Endothelial cell of umbilical vein (primary cell): ENCODE measurements around the gene SPINDOC. TPM values are rescaled to one million over a fixed set of nuclear protein-coding genes. Genes with fewer than 3 reads are reported as not detected.
A peak's percentile ranks its signal among the peaks of the same experiment; 100 is the strongest.

ENCODE experiments used
- BruUV-seq: library from RNA; stranded (reverse); fragments of 400-500 nt; replicated peaks from 2 replicates; lab custom pipeline; 2021; lab: Mats Ljungman, UMichigan
- CTCF ChIA-PET: fragments of 300-600, 350-600 bp; sonication (Branson Sonifier 250); formaldehyde crosslinking; loops from one replicate; lab custom pipeline; 2021; ENCODE audit warnings: antibody characterized with exemption, inconsistent platforms; lab: Charles Lee
- POLR2A ChIA-PET: fragments of 300-600, 350-600 bp; sonication (Branson Sonifier 250); formaldehyde crosslinking; loops from one replicate; lab custom pipeline; 2021; ENCODE audit warnings: antibody characterized with exemption, inconsistent platforms; lab: Charles Lee
- DNase-seq: peaks from one replicate; pipeline ENCODE4 v3.0.0-alpha.2; 2011; ENCODE audit warnings: low read depth, low spot score
- FAIRE-seq: peaks from 2 replicates; lab custom pipeline; 2011; peaks lifted over from hg19 to GRCh38; lab: Jason Lieb, UNC
- H2AFZ ChIP-seq: 2 replicates; pipeline ENCODE4 v1.6.0; 2012; ENCODE audit warnings: low read depth, low read length, control low read depth, inconsistent platforms
- H3K27ac ChIP-seq: 2 replicates; pipeline ENCODE4 v1.5.1; 2011; ENCODE audit warnings: low read depth, mild to moderate bottlenecking, control low read depth, low read length, moderate library complexity; ENCODE audit not compliant: insufficient read depth
- H3K27me3 ChIP-seq, 2 experiments: 2 replicates each; pipeline versions ENCODE4 v1.6.0 to v1.6.1; 2011; ENCODE audit warnings: low read length in 2 of 2, mixed read lengths in 1 of 2; ENCODE audit not compliant: control insufficient read depth in 2 of 2, insufficient read depth in 2 of 2
- H3K36me3 ChIP-seq, 2 experiments: 2 replicates in 1 of 2; 3 replicates in 1 of 2; pipeline ENCODE4 v1.5.1; 2011; ENCODE audit warnings: low read length in 2 of 2, mild to moderate bottlenecking in 1 of 2, moderate library complexity in 1 of 2; ENCODE audit not compliant: control insufficient read depth in 2 of 2, insufficient read depth in 2 of 2; ENCODE audit errors: extremely low read depth in 1 of 2
- H3K4me1 ChIP-seq: 3 replicates; pipeline ENCODE4 v1.5.1; 2011; ENCODE audit warnings: mild to moderate bottlenecking, low read length; ENCODE audit not compliant: control insufficient read depth, insufficient read depth; ENCODE audit errors: extremely low read depth
- H3K4me2 ChIP-seq: 2 replicates; pipeline ENCODE4 v1.6.1; 2011; ENCODE audit warnings: low read length, control low read depth, mixed read lengths; ENCODE audit not compliant: insufficient read depth
- H3K4me3 ChIP-seq, 3 experiments: fragments of 200-600 bp in 1 of 3; sonication (generic), shearing (Covaris generic) in 1 of 3; replicated peaks in 1 of 3; 2 replicates each; pipeline ENCODE4 v1.5.1; 2011 to 2016; ENCODE audit warnings: control low read depth in 3 of 3, low read length in 3 of 3, mild to moderate bottlenecking in 2 of 3, inconsistent platforms in 1 of 3, low read depth in 1 of 3, moderate library complexity in 1 of 3; ENCODE audit not compliant: insufficient read depth in 1 of 3
- H3K79me2 ChIP-seq: 2 replicates; pipeline ENCODE4 v1.6.0; 2012; ENCODE audit warnings: low read length, inconsistent platforms; ENCODE audit not compliant: control insufficient read depth, insufficient read depth
- H3K9ac ChIP-seq: replicated peaks from 2 replicates; pipeline ENCODE3; 2011; ENCODE audit warnings: low read length, control low read depth; ENCODE audit not compliant: insufficient read depth; ENCODE audit errors: extremely low read depth
- H3K9me1 ChIP-seq: replicated peaks from 3 replicates; pipeline ENCODE4 v1.6.0; 2011; ENCODE audit warnings: mild to moderate bottlenecking, low read length; ENCODE audit not compliant: control insufficient read depth, insufficient read depth; ENCODE audit errors: extremely low read depth
- H3K9me3 ChIP-seq: replicated peaks from 2 replicates; pipeline ENCODE4 v1.5.1; 2012; ENCODE audit warnings: low read length, inconsistent platforms; ENCODE audit not compliant: control insufficient read depth, insufficient read depth
- H4K20me1 ChIP-seq: replicated peaks from 2 replicates; pipeline ENCODE3; 2011; ENCODE audit warnings: mild to moderate bottlenecking, low read length; ENCODE audit not compliant: control insufficient read depth, insufficient read depth; ENCODE audit errors: extremely low read depth
- EZH2 ChIP-seq: IDR thresholded peaks from 2 replicates; pipeline ENCODE4 v1.6.1; 2012; ENCODE audit warnings: borderline replicate concordance, low read depth, mild to moderate bottlenecking, moderate library complexity, low read length, inconsistent platforms; ENCODE audit not compliant: severe bottlenecking
- FOS ChIP-seq: IDR thresholded peaks from 2 replicates; pipeline ENCODE4 v1.6.1; 2011; ENCODE audit warnings: mild to moderate bottlenecking, low read length, moderate library complexity, borderline replicate concordance; ENCODE audit not compliant: insufficient read depth
- GATA2 ChIP-seq: IDR thresholded peaks from 2 replicates; pipeline ENCODE4 v1.7.0; 2011; ENCODE audit warnings: low read depth, mild to moderate bottlenecking, moderate library complexity, mixed read lengths, low read length; ENCODE audit not compliant: insufficient read length, insufficient read depth
- JUN ChIP-seq: IDR thresholded peaks from 2 replicates; pipeline ENCODE4 v1.6.1; 2011; ENCODE audit warnings: borderline replicate concordance, low read depth; ENCODE audit not compliant: insufficient read length, insufficient read depth
- MAX ChIP-seq: IDR thresholded peaks from 2 replicates; pipeline ENCODE4 v1.6.1; 2011; ENCODE audit not compliant: insufficient read depth, insufficient read length
- MYC ChIP-seq: IDR thresholded peaks from one replicate; pipeline ENCODE4 v1.6.1; 2011; ENCODE audit warnings: mild to moderate bottlenecking, low read depth, low read length
- POLR2A ChIP-seq: IDR thresholded peaks from 2 replicates; pipeline ENCODE4 v1.6.1; 2012; ENCODE audit warnings: low read depth, mild to moderate bottlenecking, control low read depth, low read length
- POLR2AphosphoS5 ChIP-seq: IDR thresholded peaks from 2 replicates; pipeline ENCODE4 v1.6.1; 2012; ENCODE audit warnings: low read depth, mild to moderate bottlenecking, control low read depth, low read length, moderate library complexity; ENCODE audit not compliant: insufficient read depth
- dilution Hi-C: fragments of 300-500 bp; cut with MboI; formaldehyde crosslinking; loops from one replicate; pipeline ENCODE4 v1.15.0; 2019; ENCODE audit warnings: low sequenced_read_pairs; ENCODE audit not compliant: extremely low pct_ligation_motif_present
- intact Hi-C: fragments of 100-400 bp; cut with micrococcal nuclease; formaldehyde crosslinking; loops from one replicate; pipeline ENCODE4 v1.10.0; 2022
- polyA plus RNA-seq, 4 experiments: library from polyadenylated mRNA; depleted of rRNA in 3 of 4; stranded (reverse) in 3 of 4; unstranded in 1 of 4; fragments of >200 nt; gene quantifications; 2 replicates each; pipeline versions ENCODE4 v1.2.1 to v1.2.3, GENCODE V29; 2011 to 2012; ENCODE audit warnings: missing spikeins in 1 of 4
- total RNA-seq: library from RNA; stranded (reverse); gene quantifications from 2 replicates; pipeline ENCODE4 v1.2.3, GENCODE V29; 2021
- TF ChIP-seq, protein P1 (sequence below), 2 donors: IDR thresholded peaks; 1 replicate in 1 of 2; 2 replicates in 1 of 2; pipeline ENCODE4 v1.5.1; 2011; ENCODE audit warnings: low read length in 2 of 2, mild to moderate bottlenecking in 2 of 2, moderate library complexity in 2 of 2, control low read depth in 1 of 2, inconsistent platforms in 1 of 2, low read depth in 1 of 2; ENCODE audit not compliant: insufficient read depth in 1 of 2; ENCODE audit errors: extremely low read depth in 1 of 2

SPINDOC gene
- total and polyA plus RNA-seq, 2 donors (not counting 3 experiments of a cell fraction or from before 2014, with no cell fraction given), result 29.4 to 54.5 TPM

- DNase-seq (peak; percentile 68), FAIRE-seq (peak; percentile 92)
- Histone ChIP-seq H3K4me1 (peaks cover 26% of the 10 kb centered on the region), H4K20me1 (no peaks in the 10 kb centered on the region), H3K27ac (peak overlapping the region; percentile 61), H3K4me2 (peak overlapping the region; percentile 68), H3K9me1 (no peaks in the 10 kb centered on the region), H3K36me3 (no peaks in the 10 kb centered on the region), H3K79me2 (peaks cover 29% of the 10 kb centered on the region), H3K9ac (no peak overlapping the region), H3K4me3 (no peak overlapping the region), H3K27me3 (no peaks in the 10 kb centered on the region), H2AFZ (peak overlapping the region; percentile 49), H3K9me3 (no peaks in the 10 kb centered on the region)
- ChIA-PET POLR2A (no interaction called here), CTCF (interaction anchor here (0.7 to 16.7 kb wide), 26 partner anchors 11 to 316 kb away, joined by 3 to 264 read pairs (median 6); partner anchors contain the start of genes OTUB1, RCOR2 and ZFTA)
- intact Hi-C loops (loop anchor here (1.0 to 5.0 kb wide), 6 partner anchors 70 to 1085 kb away; partner anchors contain the start of genes CATSPERZ and ZBTB3), dilution Hi-C loops (no loop called here)
- TF ChIP-seq MAX, result no peak
- TF ChIP-seq, protein P1, sequence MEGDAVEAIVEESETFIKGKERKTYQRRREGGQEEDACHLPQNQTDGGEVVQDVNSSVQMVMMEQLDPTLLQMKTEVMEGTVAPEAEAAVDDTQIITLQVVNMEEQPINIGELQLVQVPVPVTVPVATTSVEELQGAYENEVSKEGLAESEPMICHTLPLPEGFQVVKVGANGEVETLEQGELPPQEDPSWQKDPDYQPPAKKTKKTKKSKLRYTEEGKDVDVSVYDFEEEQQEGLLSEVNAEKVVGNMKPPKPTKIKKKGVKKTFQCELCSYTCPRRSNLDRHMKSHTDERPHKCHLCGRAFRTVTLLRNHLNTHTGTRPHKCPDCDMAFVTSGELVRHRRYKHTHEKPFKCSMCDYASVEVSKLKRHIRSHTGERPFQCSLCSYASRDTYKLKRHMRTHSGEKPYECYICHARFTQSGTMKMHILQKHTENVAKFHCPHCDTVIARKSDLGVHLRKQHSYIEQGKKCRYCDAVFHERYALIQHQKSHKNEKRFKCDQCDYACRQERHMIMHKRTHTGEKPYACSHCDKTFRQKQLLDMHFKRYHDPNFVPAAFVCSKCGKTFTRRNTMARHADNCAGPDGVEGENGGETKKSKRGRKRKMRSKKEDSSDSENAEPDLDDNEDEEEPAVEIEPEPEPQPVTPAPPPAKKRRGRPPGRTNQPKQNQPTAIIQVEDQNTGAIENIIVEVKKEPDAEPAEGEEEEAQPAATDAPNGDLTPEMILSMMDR (IDR thresholded peaks at IDR 0.05; ENCODE audit: extremely low read depth in 1 of 2, insufficient read depth in 1 of 2, low read depth in 1 of 2, low read length in 2 of 2), result peak; percentile 82 to 86
- BruUV-seq, result no TSS peak
Measured at GRCh38 chr11:63837027-63837688, 23.9 kb downstream of the SPINDOC start.

DNA sequence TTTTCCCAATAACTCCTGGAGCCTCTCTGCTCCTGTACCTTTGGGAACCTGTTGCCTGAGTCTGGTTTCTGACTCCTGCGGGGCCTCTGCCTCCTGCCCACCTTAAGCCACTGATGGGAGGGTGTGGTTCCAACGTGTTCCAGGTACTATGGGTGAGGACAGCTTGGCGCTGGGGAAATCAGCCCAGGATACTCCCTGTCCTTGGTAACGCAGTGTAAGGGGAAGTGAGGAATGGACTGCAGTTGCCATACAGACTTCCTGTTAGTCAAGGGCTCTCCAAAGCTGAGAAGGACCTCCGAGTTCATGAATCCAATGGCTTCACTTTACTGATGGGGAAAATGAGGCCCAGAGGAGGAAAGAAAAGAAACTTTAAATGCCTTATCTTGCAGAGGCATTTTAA is 24.5 kb downstream of the SPINDOC start:
- DNase-seq (peak; percentile 46), FAIRE-seq (peak; percentile 82)
- Histone ChIP-seq H3K9me3 (no peaks in the 10 kb centered on the region), H3K79me2 (peaks cover 35% of the 10 kb centered on the region), H3K27me3 (no peaks in the 10 kb centered on the region), H2AFZ (peak overlapping the region; percentile 49), H3K4me2 (peak overlapping the region; percentile 68), H3K9me1 (no peaks in the 10 kb centered on the region), H3K36me3 (no peaks in the 10 kb centered on the region), H3K9ac (peak overlapping the region; percentile 65), H3K27ac (peak overlapping the region; percentile 61), H4K20me1 (peaks cover 3% of the 10 kb centered on the region), H3K4me3 (no peak overlapping the region), H3K4me1 (peaks cover 26% of the 10 kb centered on the region)
- CTCF ChIA-PET, result interaction anchor here (0.9 to 16.7 kb wide), 22 partner anchors 8 to 312 kb away, joined by 3 to 264 read pairs (median 9); partner anchors contain the start of genes OTUB1, RCOR2 and ZFTA
- BruUV-seq, result no TSS peak
- POLR2A ChIA-PET, result interaction anchor here (0.6 to 1.2 kb wide), 2 partner anchors 46 to 101 kb away, joined by 3 to 5 read pairs; partner anchors contain the start of gene NAA40
- intact Hi-C loops, result loop anchor here (1.0 to 5.0 kb wide), 9 partner anchors 25 to 1085 kb away; partner anchors contain the start of genes CATSPERZ, NAA40, SPINDOC and ZBTB3
- dilution Hi-C loops, result no loop called here
- TF ChIP-seq POLR2A (no peak), POLR2AphosphoS5 (no peak), MAX (no peak), EZH2 (no peak), JUN (no peak), FOS (no peak), MYC (no peak), GATA2 (no peak)
- TF ChIP-seq, protein P1 (IDR thresholded peaks at IDR 0.05; ENCODE audit: extremely low read depth in 1 of 2, insufficient read depth in 1 of 2, low read depth in 1 of 2, low read length in 2 of 2), result no peak
